ENCODE data around the gene RINT1. TPM values are rescaled to one million over a fixed set of nuclear protein-coding genes. Genes with fewer than 3 reads are reported as not detected.

RINT1 gene
- total RNA-seq, 1 donor from 2014 or later: 27.5 TPM

GRCh38 chr7:105585850-105586500 is 54.0 kb downstream of the RINT1 start:
- no peaks in the 10 kb centered on the region for H3K27me3 ChIP-seq
- intact Hi-C loops (cut with DNase I): no loop called here
- no peak overlapping the region for H3K4me3 ChIP-seq
- DNase-seq (ENCODE audit: extremely low spot score in 2 of 2): no peak
- H3K4me1 ChIP-seq: peaks cover 15% of the 10 kb centered on the region
- no peaks in the 10 kb centered on the region for H3K9me3 ChIP-seq
- TF ChIP-seq POLR2A (IDR thresholded peaks at IDR 0.05) (no peak), POLR2AphosphoS5 (IDR thresholded peaks at IDR 0.05; ENCODE audit: insufficient read depth in 1 of 2, low read depth in 1 of 2) (no peak)
- TF ChIP-seq, protein P1, sequence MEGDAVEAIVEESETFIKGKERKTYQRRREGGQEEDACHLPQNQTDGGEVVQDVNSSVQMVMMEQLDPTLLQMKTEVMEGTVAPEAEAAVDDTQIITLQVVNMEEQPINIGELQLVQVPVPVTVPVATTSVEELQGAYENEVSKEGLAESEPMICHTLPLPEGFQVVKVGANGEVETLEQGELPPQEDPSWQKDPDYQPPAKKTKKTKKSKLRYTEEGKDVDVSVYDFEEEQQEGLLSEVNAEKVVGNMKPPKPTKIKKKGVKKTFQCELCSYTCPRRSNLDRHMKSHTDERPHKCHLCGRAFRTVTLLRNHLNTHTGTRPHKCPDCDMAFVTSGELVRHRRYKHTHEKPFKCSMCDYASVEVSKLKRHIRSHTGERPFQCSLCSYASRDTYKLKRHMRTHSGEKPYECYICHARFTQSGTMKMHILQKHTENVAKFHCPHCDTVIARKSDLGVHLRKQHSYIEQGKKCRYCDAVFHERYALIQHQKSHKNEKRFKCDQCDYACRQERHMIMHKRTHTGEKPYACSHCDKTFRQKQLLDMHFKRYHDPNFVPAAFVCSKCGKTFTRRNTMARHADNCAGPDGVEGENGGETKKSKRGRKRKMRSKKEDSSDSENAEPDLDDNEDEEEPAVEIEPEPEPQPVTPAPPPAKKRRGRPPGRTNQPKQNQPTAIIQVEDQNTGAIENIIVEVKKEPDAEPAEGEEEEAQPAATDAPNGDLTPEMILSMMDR (IDR thresholded peaks at IDR 0.05): no peak
- H3K36me3 ChIP-seq: no peaks in the 10 kb centered on the region
- no peak overlapping the region for H3K27ac ChIP-seq

DNA sequence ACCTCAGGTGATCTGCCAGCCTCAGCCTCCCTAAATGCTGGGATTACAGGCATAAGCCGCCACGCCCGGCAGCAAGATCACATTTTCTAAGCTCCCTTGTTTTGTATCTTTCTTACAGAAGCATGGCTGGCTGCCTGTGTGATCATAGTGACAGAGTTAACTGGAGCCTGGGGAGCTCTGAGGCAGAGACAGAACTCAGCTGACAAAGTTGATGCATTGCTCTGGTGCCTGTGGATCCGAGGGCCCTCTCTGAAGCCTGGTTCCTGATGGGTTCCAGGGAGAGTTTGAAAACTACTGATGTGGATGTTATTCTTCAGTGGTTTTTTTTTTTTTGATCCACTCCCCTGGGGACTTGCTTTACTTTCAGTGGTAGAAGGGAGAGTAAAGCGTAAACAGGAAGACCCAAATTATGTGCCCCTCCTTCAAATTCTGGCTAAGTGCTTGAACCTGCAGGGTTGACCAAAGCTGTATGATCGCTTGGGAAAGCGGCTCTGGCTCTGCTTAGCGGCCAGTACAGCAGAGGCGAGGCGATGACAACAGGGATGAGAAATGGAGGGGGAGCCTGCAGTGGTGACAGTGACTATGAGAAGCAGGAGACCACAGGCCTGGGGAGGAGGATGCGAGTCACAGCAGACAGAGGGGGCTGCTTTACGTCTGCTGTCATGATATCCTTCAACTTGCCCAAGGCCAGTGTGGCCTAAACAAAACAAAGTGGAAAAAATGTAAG is 56.1 kb downstream of the RINT1 start:
- intact Hi-C loops (cut with DNase I): no loop called here
- no peaks in the 10 kb centered on the region for H3K27me3 ChIP-seq
- DNase-seq (ENCODE audit: extremely low spot score in 2 of 2): peak in 1 of 2 donors; percentile 12
- H3K36me3 ChIP-seq: no peaks in the 10 kb centered on the region
- no peak overlapping the region for H3K4me3 ChIP-seq
- peaks cover 10% of the 10 kb centered on the region for H3K4me1 ChIP-seq
- no peak overlapping the region for H3K27ac ChIP-seq
- TF ChIP-seq POLR2A (IDR thresholded peaks at IDR 0.05): no peak
- TF ChIP-seq, protein P1 (IDR thresholded peaks at IDR 0.05): no peak
- no peak for TF ChIP-seq POLR2AphosphoS5 (IDR thresholded peaks at IDR 0.05; ENCODE audit: insufficient read depth in 1 of 2, low read depth in 1 of 2)
- no peaks in the 10 kb centered on the region for H3K9me3 ChIP-seq

GRCh38 chr7:105589356-105590077 is 57.5 kb downstream of the RINT1 start:
- H3K36me3 ChIP-seq: no peaks in the 10 kb centered on the region
- intact Hi-C loops (cut with DNase I): no loop called here
- H3K4me1 ChIP-seq: peaks cover 10% of the 10 kb centered on the region
- no peak overlapping the region for H3K4me3 ChIP-seq
- H3K27me3 ChIP-seq: no peaks in the 10 kb centered on the region
- TF ChIP-seq POLR2AphosphoS5 (IDR thresholded peaks at IDR 0.05; ENCODE audit: insufficient read depth in 1 of 2, low read depth in 1 of 2) (peak in 1 of 2 donors; percentile 29), POLR2A (IDR thresholded peaks at IDR 0.05) (no peak)
- TF ChIP-seq, protein P1 (IDR thresholded peaks at IDR 0.05): peak in 2 of 3 experiments; percentile 36 to 56
- H3K27ac ChIP-seq: no peak overlapping the region
- DNase-seq (ENCODE audit: extremely low spot score in 2 of 2): peak in 1 of 2 donors; percentile 84
- no peaks in the 10 kb centered on the region for H3K9me3 ChIP-seq

DNA sequence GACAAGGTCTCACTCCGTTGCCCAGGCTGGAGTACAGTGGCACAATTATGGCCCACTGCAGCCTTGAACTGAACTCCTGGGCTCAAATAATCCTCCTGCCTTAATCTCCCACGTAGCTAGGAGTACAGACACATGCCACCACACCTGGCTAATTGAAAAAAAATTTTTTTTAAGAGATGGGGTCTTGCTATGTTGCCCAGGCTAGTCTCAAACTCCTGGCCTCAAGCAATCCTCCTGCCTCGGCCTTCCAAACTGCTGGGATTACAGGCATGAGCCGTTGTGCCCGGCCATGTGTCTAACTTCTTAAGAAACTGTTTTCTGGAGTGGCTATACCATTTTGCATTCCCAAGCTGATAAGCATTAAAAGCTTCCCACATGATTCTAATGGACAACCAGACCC is 58.8 kb downstream of the RINT1 start:
- TF ChIP-seq POLR2AphosphoS5 (IDR thresholded peaks at IDR 0.05; ENCODE audit: insufficient read depth in 1 of 2, low read depth in 1 of 2) (no peak), POLR2A (IDR thresholded peaks at IDR 0.05) (no peak)
- TF ChIP-seq, protein P1 (IDR thresholded peaks at IDR 0.05): no peak
- intact Hi-C loops (cut with DNase I): no loop called here
- Histone ChIP-seq H3K27ac (no peak overlapping the region), H3K36me3 (no peaks in the 10 kb centered on the region), H3K27me3 (no peaks in the 10 kb centered on the region), H3K9me3 (no peaks in the 10 kb centered on the region), H3K4me3 (no peak overlapping the region), H3K4me1 (peaks cover 10% of the 10 kb centered on the region)
- peak in 1 of 2 donors; percentile 14 for DNase-seq (ENCODE audit: extremely low spot score in 2 of 2)
